ENCODE results near the gene C9orf50. TPM values are rescaled to one million over a fixed set of nuclear protein-coding genes. Genes with fewer than 3 reads are reported as not detected.
A peak's percentile ranks its signal among the peaks of the same experiment; 100 is the strongest.

C9orf50 gene
- total RNA-seq, 1 experiment from 2014 or later: not detected

- H3K4me3 ChIP-seq: no peak overlapping the region
- no peaks in the 10 kb centered on the region for H3K27me3 ChIP-seq (ENCODE audit: insufficient read depth, low read depth)
- DNase-seq: no peak
- peaks cover 32% of the 10 kb centered on the region for H3K4me1 ChIP-seq (replicated peaks; ENCODE audit: insufficient read depth)
- no peak for TF ChIP-seq EZH2 (IDR thresholded peaks at IDR 0.05; ENCODE audit: low read depth)
- no peak for TF ChIP-seq CTCF (conservative IDR thresholded peaks at IDR 0.05)
- H2AFZ ChIP-seq: no peak overlapping the region
- POLR2A ChIA-PET (ENCODE audit: unreplicated experiment): interaction anchor here (0.7 kb wide), 1 partner anchor 171 kb away, joined by 4 read pairs; no protein-coding TSS in a partner anchor
- CTCF ChIA-PET: no interaction called here
- H3F3A ChIP-seq (ENCODE audit: insufficient read depth, low read depth): peaks cover 32% of the 10 kb centered on the region
- no peak overlapping the region for H3K27ac ChIP-seq
- peaks cover 74% of the 10 kb centered on the region for H3K79me2 ChIP-seq (ENCODE audit: low read depth)
- BruUV-seq (replicated peaks): no TSS peak
- H3K36me3 ChIP-seq (ENCODE audit: low read depth): no peaks in the 10 kb centered on the region; the same call in 1 of the 2 replicates
- H3K4me2 ChIP-seq: no peak overlapping the region
- intact Hi-C loops (cut with micrococcal nuclease; ENCODE audit: unreplicated experiment): no loop called here
- H3K9me3 ChIP-seq (ENCODE audit: insufficient read depth, low read depth): no peaks in the 10 kb centered on the region
- H3K9me2 ChIP-seq (ENCODE audit: insufficient read depth): no peaks in the 10 kb centered on the region
- H4K20me1 ChIP-seq (ENCODE audit: insufficient read depth): peaks cover 80% of the 10 kb centered on the region
Observed at GRCh38 chr9:129629251-129629820, 8.4 kb upstream of the C9orf50 start.

GRCh38 chr9:129628709-129629108 lies 7.8 kb upstream of the C9orf50 start:
- ChIA-PET CTCF (interaction anchor here (0.6 kb wide), 2 partner anchors 15 to 98 kb away, joined by 3 read pairs; no protein-coding TSS in a partner anchor), POLR2A (ENCODE audit: unreplicated experiment) (interaction anchor here (0.7 kb wide), 1 partner anchor 1694 kb away, joined by 3 read pairs; no protein-coding TSS in a partner anchor)
- H3K9me3 ChIP-seq (ENCODE audit: insufficient read depth, low read depth): no peaks in the 10 kb centered on the region
- no peak overlapping the region for H3K4me2 ChIP-seq
- peaks cover 74% of the 10 kb centered on the region for H3K79me2 ChIP-seq (ENCODE audit: low read depth)
- H3K9me2 ChIP-seq (ENCODE audit: insufficient read depth): no peaks in the 10 kb centered on the region
- H3K4me1 ChIP-seq (replicated peaks; ENCODE audit: insufficient read depth): peaks cover 32% of the 10 kb centered on the region
- no peaks in the 10 kb centered on the region; the same call in 1 of the 2 replicates for H3K36me3 ChIP-seq (ENCODE audit: low read depth)
- peaks cover 29% of the 10 kb centered on the region for H3F3A ChIP-seq (ENCODE audit: insufficient read depth, low read depth)
- no peak overlapping the region for H3K4me3 ChIP-seq
- TF ChIP-seq EZH2 (IDR thresholded peaks at IDR 0.05; ENCODE audit: low read depth) (no peak), CTCF (conservative IDR thresholded peaks at IDR 0.05) (no peak)
- DNase-seq: no peak
- H2AFZ ChIP-seq: no peak overlapping the region
- H3K27me3 ChIP-seq (ENCODE audit: insufficient read depth, low read depth): no peaks in the 10 kb centered on the region
- intact Hi-C loops (cut with micrococcal nuclease; ENCODE audit: unreplicated experiment): no loop called here
- peaks cover 74% of the 10 kb centered on the region for H4K20me1 ChIP-seq (ENCODE audit: insufficient read depth)
- H3K27ac ChIP-seq: no peak overlapping the region
- no TSS peak for BruUV-seq (replicated peaks)

- BruUV-seq (replicated peaks): no TSS peak
- intact Hi-C loops (cut with micrococcal nuclease; ENCODE audit: unreplicated experiment): no loop called here
- H3F3A ChIP-seq (ENCODE audit: insufficient read depth, low read depth): peaks cover 25% of the 10 kb centered on the region
- H3K36me3 ChIP-seq (ENCODE audit: low read depth): no peaks in the 10 kb centered on the region; the same call in 1 of the 2 replicates
- ChIA-PET CTCF (interaction anchor here (0.6 to 2.2 kb wide), 3 partner anchors 94 to 496 kb away, joined by 3 to 9 read pairs (median 6); no protein-coding TSS in a partner anchor), POLR2A (ENCODE audit: unreplicated experiment) (interaction anchor here (0.6 to 0.8 kb wide), 4 partner anchors 8 to 992 kb away, joined by 4 to 10 read pairs (median 5); no protein-coding TSS in a partner anchor)
- DNase-seq: no peak
- no peak for TF ChIP-seq EZH2 (IDR thresholded peaks at IDR 0.05; ENCODE audit: low read depth)
- no peaks in the 10 kb centered on the region for H3K27me3 ChIP-seq (ENCODE audit: insufficient read depth, low read depth)
- H3K79me2 ChIP-seq (ENCODE audit: low read depth): peaks cover 68% of the 10 kb centered on the region
- no peak overlapping the region for H2AFZ ChIP-seq
- H3K27ac ChIP-seq: no peak overlapping the region
- H3K4me1 ChIP-seq (replicated peaks; ENCODE audit: insufficient read depth): peaks cover 32% of the 10 kb centered on the region
- no peaks in the 10 kb centered on the region for H3K9me3 ChIP-seq (ENCODE audit: insufficient read depth, low read depth)
- peaks cover 65% of the 10 kb centered on the region for H4K20me1 ChIP-seq (ENCODE audit: insufficient read depth)
- H3K4me3 ChIP-seq: peak overlapping the region; percentile 99
- peak overlapping the region; percentile 85 for H3K4me2 ChIP-seq
- H3K9me2 ChIP-seq (ENCODE audit: insufficient read depth): no peaks in the 10 kb centered on the region
Observed at GRCh38 chr9:129627556-129628440, 6.9 kb upstream of the C9orf50 start.
